Calu3 (cell line): ENCODE data around the gene RPS19. TPM values are rescaled to one million over a fixed set of nuclear protein-coding genes. Genes with fewer than 3 reads are reported as not detected.
A peak's percentile ranks its signal among the peaks of the same experiment; 100 is the strongest.

ENCODE experiments used
- Bru-seq: library from RNA; stranded (reverse); fragments of 400-500 nt; gene quantifications from one replicate; lab custom pipeline; 2021; lab: Mats Ljungman, UMichigan
- BruChase-seq, 2 experiments: library from RNA; stranded (reverse); fragments of 400-500 nt; gene quantifications; one replicate each; lab custom pipeline; 2021; lab: Mats Ljungman, UMichigan
- BruUV-seq: library from RNA; stranded (reverse); fragments of 400-500 nt; replicated peaks from 2 replicates; lab custom pipeline; 2021; lab: Mats Ljungman, UMichigan
- CTCF ChIA-PET: fragments of 300-600 bp; sonication (Branson Sonifier 250); formaldehyde crosslinking; loops from one replicate; lab custom pipeline; 2022; ENCODE audit warnings: antibody characterized with exemption; lab: Charles Lee
- DNase-seq: peaks from one replicate; pipeline ENCODE4 v3.0.0; 2022
- H3K27ac Mint-ChIP-seq: one replicate; pipeline ENCODE4 v1.8.0; 2022; ENCODE audit warnings: mixed read lengths; ENCODE audit not compliant: unreplicated experiment
- H3K27me3 Mint-ChIP-seq: one replicate; pipeline ENCODE4 v1.8.0; 2022; ENCODE audit warnings: mixed read lengths; ENCODE audit not compliant: unreplicated experiment
- H3K36me3 Mint-ChIP-seq: one replicate; pipeline ENCODE4 v1.8.0; 2022; ENCODE audit warnings: mild to moderate bottlenecking, moderate library complexity, mixed read lengths; ENCODE audit not compliant: insufficient read depth, unreplicated experiment
- H3K4me1 Mint-ChIP-seq: one replicate; pipeline ENCODE4 v1.8.0; 2022; ENCODE audit warnings: mild to moderate bottlenecking, low read depth, mixed read lengths; ENCODE audit not compliant: unreplicated experiment
- H3K4me3 Mint-ChIP-seq: one replicate; pipeline ENCODE4 v1.8.0; 2022; ENCODE audit warnings: mild to moderate bottlenecking, low read depth, moderate library complexity, mixed read lengths; ENCODE audit not compliant: unreplicated experiment
- H3K9me3 Mint-ChIP-seq: one replicate; pipeline ENCODE4 v1.8.0; 2022; ENCODE audit warnings: low read depth, mixed read lengths; ENCODE audit not compliant: unreplicated experiment
- CTCF ChIP-seq: fragments of 200-600 bp; IDR thresholded peaks from one replicate; pipeline ENCODE4 v1.8.0; 2022; ENCODE audit warnings: antibody characterized with exemption; ENCODE audit not compliant: unreplicated experiment
- intact Hi-C: fragments of 100-400 bp; cut with micrococcal nuclease; formaldehyde crosslinking; loops from one replicate; pipeline ENCODE4 v1.10.0; 2022; ENCODE audit not compliant: unreplicated experiment
- long read RNA-seq: library from polyadenylated mRNA; stranded (forward); transcript quantifications from one replicate; pipeline ENCODE4 v2.0.0, GENCODE V29; 2022
- total RNA-seq: library from RNA; stranded (reverse); gene quantifications from 2 replicates; pipeline ENCODE4 v1.2.3, GENCODE V29; 2022

The RPS19 gene
- total RNA-seq (2,051 and 2,220 TPM in 2 replicates), Bru-seq, nascent RNA (percentile 97 among the genes with signal in this experiment), BruChase-seq, experiment 1, labeled RNA remaining after a 6-hour chase (percentile 98 among the genes with signal in this experiment), BruChase-seq, experiment 2, labeled RNA remaining after a 2-hour chase (percentile 96 among the genes with signal in this experiment)
- long read RNA-seq, transcript RPS19-206 (6 exons, 2,359 nt), result major isoform, 2,631 of 2,904 reads
- long read RNA-seq, transcript RPS19-202 (6 exons, 526 nt), result minor isoform, 10 of 2,904 reads
- long read RNA-seq, transcript RPS19-207 (6 exons, 668 nt), result minor isoform, 27 of 2,904 reads
- long read RNA-seq, partial matches to known transcripts, result 225 of 2,904 reads
- long read RNA-seq, other reads (novel, unspliced or antisense), result 11 of 2,904 reads

DNA sequence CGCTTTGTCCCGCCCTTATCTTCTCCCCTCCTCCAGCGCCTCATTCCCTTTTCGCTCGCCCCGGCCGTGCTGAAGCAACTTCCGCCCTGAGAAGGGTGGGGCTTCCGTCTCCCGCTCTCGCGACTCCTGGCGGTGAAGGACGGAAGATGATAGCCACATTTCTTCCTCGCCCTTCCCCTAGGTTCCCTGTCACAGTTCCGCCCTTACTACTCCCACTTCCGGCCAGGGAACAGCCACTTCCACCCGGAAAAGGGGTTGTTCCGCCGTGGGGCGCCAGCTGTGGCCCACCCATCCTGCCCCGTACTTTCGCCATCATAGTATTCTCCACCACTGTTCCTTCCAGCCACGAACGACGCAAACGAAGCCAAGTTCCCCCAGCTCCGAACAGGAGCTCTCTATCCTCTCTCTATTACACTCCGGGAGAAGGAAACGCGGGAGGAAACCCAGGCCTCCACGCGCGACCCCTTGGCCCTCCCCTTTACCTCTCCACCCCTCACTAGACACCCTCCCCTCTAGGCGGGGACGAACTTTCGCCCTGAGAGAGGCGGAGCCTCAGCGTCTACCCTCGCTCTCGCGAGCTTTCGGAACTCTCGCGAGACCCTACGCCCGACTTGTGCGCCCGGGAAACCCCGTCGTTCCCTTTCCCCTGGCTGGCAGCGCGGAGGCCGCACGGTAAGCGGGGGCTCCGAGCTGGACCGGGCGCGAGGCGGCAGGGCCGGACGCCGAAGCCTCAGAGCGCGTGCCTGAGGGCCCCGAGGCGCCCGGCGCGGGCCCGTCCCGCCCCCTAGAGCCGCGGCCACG lies at the start of gene RPS19:
TSS of gene RPS19 (plus strand) at position 638 of the 801 bp plus-strand sequence. CDS start 520 bp downstream, outside the sequence.
- peaks cover 57% of the 10 kb centered on the region for H3K36me3 Mint-ChIP-seq
- CTCF ChIA-PET, result interaction anchor here (0.6 to 2.5 kb wide), 13 partner anchors 9 to 734 kb away, joined by 3 to 11 read pairs (median 5); no protein-coding TSS in a partner anchor
- peak within 1 kb of the TSS; percentile 80 for H3K4me3 Mint-ChIP-seq
- peak within 1 kb of the TSS; percentile 86 for H3K27ac Mint-ChIP-seq
- BruUV-seq, result no TSS peak
- intact Hi-C loops, result no loop called here
- no peaks in the 10 kb centered on the region for H3K9me3 Mint-ChIP-seq
- DNase-seq, result peak; percentile 98
- peak; percentile 87 for TF ChIP-seq CTCF
- peaks cover 8% of the 10 kb centered on the region for H3K27me3 Mint-ChIP-seq
- peaks cover 34% of the 10 kb centered on the region for H3K4me1 Mint-ChIP-seq

- intact Hi-C loops, result no loop called here
- no peaks in the 10 kb centered on the region for H3K4me1 Mint-ChIP-seq
- TF ChIP-seq CTCF, result no peak
- peaks cover 99% of the 10 kb centered on the region for H3K27me3 Mint-ChIP-seq
- no peaks in the 10 kb centered on the region for H3K36me3 Mint-ChIP-seq
- BruUV-seq, result no TSS peak
- no peaks in the 10 kb centered on the region for H3K9me3 Mint-ChIP-seq
- no peak overlapping the region for H3K4me3 Mint-ChIP-seq
- no peak for DNase-seq
- no peak overlapping the region for H3K27ac Mint-ChIP-seq
- CTCF ChIA-PET, result interaction anchor here (0.5 to 1.7 kb wide), 2 partner anchors 11 to 610 kb away, joined by 3 to 4 read pairs; no protein-coding TSS in a partner anchor
Observed at GRCh38 chr19:41810301-41810700, 49.8 kb upstream of the RPS19 start.

GRCh38 chr19:41811036-41811435 lies 49.0 kb upstream of the RPS19 start:
- TF ChIP-seq CTCF, result no peak
- no TSS peak for BruUV-seq
- Mint-ChIP-seq H3K4me1 (no peaks in the 10 kb centered on the region), H3K9me3 (no peaks in the 10 kb centered on the region), H3K36me3 (no peaks in the 10 kb centered on the region), H3K27me3 (peaks cover 94% of the 10 kb centered on the region), H3K4me3 (no peak overlapping the region), H3K27ac (no peak overlapping the region)
- CTCF ChIA-PET, result interaction anchor here (1.7 kb wide), 1 partner anchor 10 kb away, joined by 4 read pairs; no protein-coding TSS in a partner anchor
- no peak for DNase-seq
- intact Hi-C loops, result no loop called here

- CTCF ChIA-PET, result interaction anchor here (1.7 kb wide), 1 partner anchor 9 kb away, joined by 4 read pairs; no protein-coding TSS in a partner anchor
Observed at GRCh38 chr19:41811981-41812380, 48.1 kb upstream of the RPS19 start.

More at GRCh38 chr19:41811981-41812380, 48.1 kb upstream of the RPS19 start:
- Mint-ChIP-seq H3K4me1 (no peaks in the 10 kb centered on the region), H3K4me3 (no peak overlapping the region), H3K27me3 (peaks cover 85% of the 10 kb centered on the region), H3K36me3 (no peaks in the 10 kb centered on the region), H3K9me3 (no peaks in the 10 kb centered on the region), H3K27ac (no peak overlapping the region)
- DNase-seq, result no peak
- TF ChIP-seq CTCF, result no peak
- no TSS peak for BruUV-seq
- intact Hi-C loops, result no loop called here
